Esophagus (tissue), 2 donors: ENCODE results near the gene EFCAB12. TPM values are rescaled to one million over a fixed set of nuclear protein-coding genes. Genes with fewer than 3 reads are reported as not detected.

Experiments used
- H3K27ac ChIP-seq, 2 donors: one replicate each; pipeline ENCODE4 v1.5.1; 2013; ENCODE audit warnings: low read depth in 2 of 2, mild to moderate bottlenecking in 2 of 2, inconsistent platforms in 1 of 2, low read length in 1 of 2, moderate library complexity in 1 of 2
- H3K27me3 ChIP-seq, 2 donors: one replicate each; pipeline ENCODE4 v1.6.1; 2013; ENCODE audit warnings: low read length in 2 of 2, control low read depth in 1 of 2, mild to moderate bottlenecking in 1 of 2; ENCODE audit not compliant: insufficient read depth in 2 of 2, control insufficient read depth in 1 of 2
- H3K36me3 ChIP-seq, 2 donors: one replicate each; pipeline ENCODE4 v1.6.1; 2013; ENCODE audit warnings: low read length in 1 of 2; ENCODE audit not compliant: control insufficient read depth in 2 of 2, insufficient read depth in 2 of 2
- H3K4me1 ChIP-seq, 2 donors: one replicate each; pipeline ENCODE4 v1.6.1; 2013; ENCODE audit warnings: low read length in 1 of 2; ENCODE audit not compliant: control insufficient read depth in 2 of 2, insufficient read depth in 2 of 2
- H3K4me3 ChIP-seq, 2 donors: one replicate each; pipeline ENCODE4 v1.5.1; 2013; ENCODE audit warnings: low read length in 2 of 2, mild to moderate bottlenecking in 2 of 2, low read depth in 1 of 2, moderate library complexity in 1 of 2
- H3K9me3 ChIP-seq, 2 donors: one replicate each; pipeline ENCODE4 v1.6.1; 2013; ENCODE audit warnings: mild to moderate bottlenecking in 2 of 2, low read depth in 1 of 2, low read length in 1 of 2, moderate library complexity in 1 of 2; ENCODE audit not compliant: control insufficient read depth in 2 of 2, insufficient read depth in 1 of 2
- WGBS, 2 donors: extraction: QIAGEN DNeasy Blood & Tissue Kit; methylation state at CpG; one replicate each; pipeline ENCODE4 v1.1.7; 2013; 5-methylcytosine and 5-hydroxymethylcytosine counted together
- polyA plus RNA-seq, 2 donors: library from polyadenylated mRNA; stranded (reverse); fragments of 200-250 nt; gene quantifications; one replicate each; pipeline ENCODE4 v1.2.3, GENCODE V29; 2013
- donor health status: healthy with polysubstance abuse.
- donor health status: Bipolar disorder and iron deficiency.

EFCAB12 gene
- under 1 TPM; 0.02 to 0.08 TPM for polyA plus RNA-seq

- Histone ChIP-seq H3K4me1 (peaks cover 0 to 4% of the 10 kb centered on the region in 2 donors), H3K9me3 (no peaks in the 10 kb centered on the region), H3K4me3 (peak within 1 kb of the TSS; percentile 55 to 59), H3K27ac (peak within 1 kb of the TSS; percentile 22 to 50), H3K27me3 (no peaks in the 10 kb centered on the region), H3K36me3 (peaks cover 0 to 14% of the 10 kb centered on the region in 2 donors)
- WGBS, 2 donors, result 3 to 4% methylated on average over 42 of the region's 42 CpGs
These were observed at the start of gene EFCAB12 for GRCh38 chr3:129428376-129429079. EFCAB12 (minus strand) TSS chr3:129428636; CDS start chr3:129428488, 148 bp downstream.

GRCh38 chr3:129476586-129476985 is 48.1 kb upstream of the EFCAB12 start:
- 86 to 95% methylated on average over 6 of the region's 6 CpGs for WGBS, 2 donors
- Histone ChIP-seq H3K27ac (no peak overlapping the region), H3K4me3 (no peak overlapping the region), H3K36me3 (peaks cover 0 to 8% of the 10 kb centered on the region in 2 donors), H3K4me1 (no peaks in the 10 kb centered on the region), H3K27me3 (no peaks in the 10 kb centered on the region), H3K9me3 (no peaks in the 10 kb centered on the region)

DNA sequence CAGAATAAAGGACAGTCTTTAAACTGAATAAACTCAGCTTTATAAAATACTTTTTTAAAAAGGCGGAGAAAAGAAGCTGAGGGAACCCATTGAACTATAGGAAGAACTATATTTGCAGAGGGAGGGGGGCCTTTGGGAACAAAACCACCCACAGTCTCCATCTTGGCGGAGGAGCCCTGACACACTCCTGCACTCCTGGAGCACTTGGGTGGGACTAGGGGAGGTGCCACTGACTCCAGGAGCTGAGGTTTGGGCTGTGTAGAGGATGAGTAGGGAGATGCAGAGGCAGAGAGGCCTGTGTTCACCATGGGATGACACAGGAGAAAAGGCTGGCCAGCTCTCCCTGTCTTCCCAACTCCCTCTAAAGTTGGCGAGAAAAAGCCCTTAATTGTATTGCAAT is 47.4 kb upstream of the EFCAB12 start:
- H3K36me3 ChIP-seq, result peaks cover 0 to 10% of the 10 kb centered on the region in 2 donors
- H3K4me1 ChIP-seq, result no peaks in the 10 kb centered on the region

GRCh38 chr3:129474984-129475804 is 46.8 kb upstream of the EFCAB12 start:
- Histone ChIP-seq H3K27me3 (no peaks in the 10 kb centered on the region), H3K36me3 (peaks cover 0 to 10% of the 10 kb centered on the region in 2 donors), H3K4me3 (no peak overlapping the region), H3K9me3 (no peaks in the 10 kb centered on the region), H3K27ac (no peak overlapping the region), H3K4me1 (no peaks in the 10 kb centered on the region)
- 77% methylated on average over 10 of the region's 10 CpGs for WGBS, 2 donors

More for the DNA sequence above, 47.4 kb upstream of the EFCAB12 start:
- H3K9me3 ChIP-seq, result no peaks in the 10 kb centered on the region
- no peaks in the 10 kb centered on the region for H3K27me3 ChIP-seq
- no peak overlapping the region for H3K4me3 ChIP-seq
- no peak overlapping the region for H3K27ac ChIP-seq
- whole genome bisulfite sequencing, 2 donors, result 96 to 99% methylated on average over 3 of the region's 3 CpGs

GRCh38 chr3:129473769-129474152 is 45.3 kb upstream of the EFCAB12 start:
- 83 to 87% methylated on average over 4 of the region's 4 CpGs for WGBS, 2 donors

DNA sequence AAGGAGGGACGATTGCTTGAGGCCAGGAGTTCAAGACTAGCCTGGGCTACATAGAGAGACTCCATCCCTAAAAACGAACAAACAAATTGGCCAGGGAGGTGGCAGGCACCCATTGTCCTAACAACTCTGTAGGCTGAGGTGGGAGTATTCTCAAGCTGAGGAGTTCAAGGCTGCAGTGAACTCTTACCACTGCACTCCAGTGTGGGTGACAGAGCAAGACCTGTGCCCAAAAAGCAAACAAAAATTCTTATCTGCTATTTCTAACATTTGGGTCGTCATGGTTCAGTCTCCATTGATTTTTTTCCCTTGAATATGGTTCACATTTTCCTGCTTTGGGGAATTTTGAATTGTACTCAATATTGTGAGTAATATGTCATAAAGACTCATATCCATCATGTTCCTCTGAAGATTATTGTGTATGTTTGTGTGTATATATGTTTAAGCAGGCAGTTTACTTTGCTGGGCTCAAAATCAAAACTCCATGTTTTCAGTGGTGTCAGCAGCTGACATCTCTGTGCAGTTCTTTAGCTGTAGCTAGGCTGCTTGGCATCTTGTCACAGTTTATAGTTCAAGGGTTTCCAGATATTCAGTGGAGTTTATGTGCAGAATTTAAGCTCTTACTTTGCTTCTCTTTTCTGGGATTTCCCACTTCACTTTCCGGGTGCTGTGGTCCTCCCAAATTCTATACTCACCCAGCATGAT is 44.8 kb upstream of the EFCAB12 start:
- WGBS, 2 donors, result 85% methylated on average over 4 of the region's 4 CpGs
- H3K36me3 ChIP-seq, result peaks cover 0 to 4% of the 10 kb centered on the region in 2 donors
- no peak overlapping the region for H3K27ac ChIP-seq
- H3K4me3 ChIP-seq, result no peak overlapping the region
- no peaks in the 10 kb centered on the region for H3K27me3 ChIP-seq
- H3K9me3 ChIP-seq, result no peaks in the 10 kb centered on the region
- no peaks in the 10 kb centered on the region for H3K4me1 ChIP-seq

More at GRCh38 chr3:129473769-129474152, 45.3 kb upstream of the EFCAB12 start:
- Histone ChIP-seq H3K4me3 (no peak overlapping the region), H3K9me3 (no peaks in the 10 kb centered on the region), H3K27me3 (no peaks in the 10 kb centered on the region), H3K36me3 (peaks cover 0 to 4% of the 10 kb centered on the region in 2 donors), H3K4me1 (no peaks in the 10 kb centered on the region), H3K27ac (no peak overlapping the region)

DNA sequence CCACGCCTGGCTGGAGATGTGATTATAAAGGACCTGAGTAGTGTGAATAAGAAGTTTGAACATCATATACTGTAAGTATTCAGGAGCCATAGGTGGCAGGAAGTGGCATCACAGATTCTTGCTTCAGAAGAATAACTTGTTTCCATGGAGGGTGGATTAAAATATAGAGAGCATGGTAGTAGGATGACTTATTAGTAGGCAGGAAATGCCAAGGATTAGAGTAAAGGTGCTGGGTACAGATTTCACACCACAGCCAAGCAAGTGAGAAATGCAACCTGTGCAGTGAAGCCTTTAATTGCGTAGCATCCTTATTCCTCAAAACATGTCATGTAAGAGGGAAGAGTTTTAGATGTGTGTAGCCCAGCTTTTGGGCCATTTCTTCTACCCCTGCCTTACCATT is 42.4 kb upstream of the EFCAB12 start:
- Histone ChIP-seq H3K9me3 (no peaks in the 10 kb centered on the region), H3K4me3 (no peak overlapping the region), H3K36me3 (peaks cover 0 to 7% of the 10 kb centered on the region in 2 donors), H3K27ac (no peak overlapping the region), H3K27me3 (no peaks in the 10 kb centered on the region), H3K4me1 (no peaks in the 10 kb centered on the region)
- WGBS, 2 donors, result 94 to 98% methylated on average over 2 of the region's 2 CpGs

DNA sequence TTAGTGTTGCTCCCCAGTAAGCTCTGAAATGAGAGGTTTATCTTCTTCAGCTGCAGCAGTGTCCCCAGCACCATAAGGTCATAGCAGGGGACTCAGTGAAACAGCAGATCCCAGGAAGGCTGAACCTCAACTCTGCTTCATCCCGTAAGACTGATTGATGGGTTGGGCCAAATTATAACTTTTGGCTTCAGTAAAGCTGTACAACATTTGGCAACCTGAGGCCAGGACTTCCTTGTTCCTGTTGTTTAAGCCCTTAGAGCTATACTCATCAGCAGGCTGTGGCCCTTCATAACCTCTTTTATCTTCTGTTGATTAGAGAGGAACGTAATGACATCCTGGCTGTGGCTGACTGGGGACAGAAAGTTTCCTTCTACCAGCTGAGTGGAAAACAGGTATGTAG is 40.6 kb upstream of the EFCAB12 start:
- H3K36me3 ChIP-seq, result peaks cover 0 to 7% of the 10 kb centered on the region in 2 donors
- no peaks in the 10 kb centered on the region for H3K27me3 ChIP-seq
- 55 to 59% methylated on average over 2 of the region's 2 CpGs for WGBS, 2 donors
- H3K4me1 ChIP-seq, result no peaks in the 10 kb centered on the region
- H3K9me3 ChIP-seq, result no peaks in the 10 kb centered on the region
- H3K27ac ChIP-seq, result no peak overlapping the region
- H3K4me3 ChIP-seq, result no peak overlapping the region

- Histone ChIP-seq H3K4me1 (no peaks in the 10 kb centered on the region), H3K9me3 (no peaks in the 10 kb centered on the region), H3K4me3 (no peak overlapping the region), H3K27me3 (no peaks in the 10 kb centered on the region), H3K36me3 (peaks cover 0 to 7% of the 10 kb centered on the region in 2 donors), H3K27ac (no peak overlapping the region)
- 80 to 89% methylated on average over 1 of the region's 1 CpG for WGBS, 2 donors
These were observed 39.5 kb upstream of the EFCAB12 start for GRCh38 chr3:129467932-129468331.
